Neural progenitor cell (in vitro differentiated cells): ENCODE data around the gene PYGB. TPM values are rescaled to one million over a fixed set of nuclear protein-coding genes. Genes with fewer than 3 reads are reported as not detected.

Experiments
- DNase-seq: peaks from one replicate; pipeline ENCODE4 v3.0.0-alpha.2; 2016; ENCODE audit warnings: low spot score
- H2AFZ ChIP-seq: fragments of 200-600 bp; sonication (generic); replicated peaks from 2 replicates; pipeline ENCODE4 v1.6.1; 2016; ENCODE audit warnings: antibody characterized with exemption
- H3F3A ChIP-seq: fragments of 200-600 bp; sonication (generic); 2 replicates; pipeline ENCODE4 v1.6.1; 2016; ENCODE audit warnings: antibody characterized with exemption, low read depth
- H3K27ac ChIP-seq: fragments of 200-600 bp; sonication (generic); 2 replicates; pipeline ENCODE4 v1.5.1; 2016; ENCODE audit warnings: mild to moderate bottlenecking
- H3K27me3 ChIP-seq: fragments of 200-600 bp; sonication (generic); 2 replicates; pipeline ENCODE4 v1.6.1; 2016; ENCODE audit warnings: mild to moderate bottlenecking, moderate library complexity
- H3K36me3 ChIP-seq: fragments of 200-600 bp; sonication (generic); 2 replicates; pipeline ENCODE4 v1.5.1; 2016
- H3K4me1 ChIP-seq: fragments of 200-600 bp; sonication (generic); 2 replicates; pipeline ENCODE4 v1.6.1; 2016; ENCODE audit warnings: mixed run types
- H3K4me2 ChIP-seq: fragments of 200-600 bp; sonication (generic); 2 replicates; pipeline ENCODE4 v1.6.1; 2016
- H3K4me3 ChIP-seq: fragments of 200-600 bp; sonication (generic); 2 replicates; pipeline ENCODE4 v1.5.1; 2016
- H3K79me2 ChIP-seq: fragments of 200-600 bp; sonication (generic); 2 replicates; pipeline ENCODE4 v1.6.1; 2016; ENCODE audit warnings: low read depth
- H3K9ac ChIP-seq: fragments of 200-600 bp; sonication (generic); 2 replicates; pipeline ENCODE4 v1.6.1; 2016
- H3K9me3 ChIP-seq: fragments of 200-600 bp; sonication (generic); 2 replicates; pipeline ENCODE4 v1.5.1; 2016; ENCODE audit warnings: low read depth
- H4K20me1 ChIP-seq: fragments of 200-600 bp; sonication (generic); 2 replicates; pipeline ENCODE4 v1.6.1; 2016; ENCODE audit warnings: low read depth
- H3K27ac Mint-ChIP-seq: 3 replicates; pipeline ENCODE4 v1.8.0; 2021; ENCODE audit warnings: mixed read lengths
- H3K27me3 Mint-ChIP-seq: 2 replicates; pipeline ENCODE4 v1.8.0; 2022; ENCODE audit warnings: low read depth, mild to moderate bottlenecking, inconsistent platforms, moderate library complexity, mixed read lengths; ENCODE audit not compliant: insufficient read depth
- H3K36me3 Mint-ChIP-seq: 3 replicates; pipeline ENCODE4 v1.8.0; 2021; ENCODE audit warnings: mixed read lengths
- H3K4me1 Mint-ChIP-seq: 3 replicates; pipeline ENCODE4 v1.8.0; 2021; ENCODE audit warnings: mixed read lengths
- H3K4me3 Mint-ChIP-seq: 3 replicates; pipeline ENCODE4 v1.8.0; 2021; ENCODE audit warnings: mild to moderate bottlenecking, moderate library complexity, mixed read lengths
- H3K9me3 Mint-ChIP-seq: 3 replicates; pipeline ENCODE4 v1.8.0; 2020; ENCODE audit warnings: mixed read lengths
- CTCF ChIP-seq: fragments of 200-600 bp; sonication (generic); IDR thresholded peaks from 2 replicates; pipeline ENCODE4 v1.5.1; 2017; ENCODE audit warnings: antibody characterized with exemption, mild to moderate bottlenecking
- EZH2 ChIP-seq: fragments of 200-600 bp; sonication (generic); IDR thresholded peaks from 2 replicates; pipeline ENCODE4 v1.6.1; 2017; ENCODE audit warnings: antibody characterized with exemption, mild to moderate bottlenecking, moderate library complexity
- EZH2phosphoT487 ChIP-seq: fragments of 200-600 bp; sonication (generic); IDR thresholded peaks from 2 replicates; pipeline ENCODE4 v1.6.1; 2017; ENCODE audit warnings: antibody characterized with exemption
- total RNA-seq: library from RNA; depleted of rRNA; stranded (reverse); fragments of >200 nt; gene quantifications from 2 replicates; pipeline ENCODE4 v1.2.3, GENCODE V29; 2015; ENCODE audit warnings: low replicate concordance

PYGB gene
- total RNA-seq, 1 donor from 2014 or later, result 40.9 TPM

- Mint-ChIP-seq H3K9me3 (peaks cover 6% of the 10 kb centered on the region), H3K27ac (no peak overlapping the region), H3K4me1 (peaks cover 3% of the 10 kb centered on the region), H3K36me3 (peaks cover 5% of the 10 kb centered on the region), H3K27me3 (no peaks in the 10 kb centered on the region), H3K4me3 (no peak overlapping the region)
- H3K27me3 ChIP-seq, result no peaks in the 10 kb centered on the region
- H4K20me1 ChIP-seq, result peaks cover 28% of the 10 kb centered on the region
- H3K36me3 ChIP-seq, result peaks cover 5% of the 10 kb centered on the region
- TF ChIP-seq EZH2phosphoT487, result no peak
- TF ChIP-seq CTCF, result no peak
- no peak for TF ChIP-seq EZH2
- peaks cover 4% of the 10 kb centered on the region for H3F3A ChIP-seq
- no peak for DNase-seq
- H3K27ac ChIP-seq, result no peak overlapping the region
- H2AFZ ChIP-seq, result no peak overlapping the region
- peaks cover 44% of the 10 kb centered on the region for H3K79me2 ChIP-seq
- H3K4me2 ChIP-seq, result no peak overlapping the region
- no peak overlapping the region for H3K9ac ChIP-seq
- no peaks in the 10 kb centered on the region for H3K9me3 ChIP-seq
- no peak overlapping the region for H3K4me3 ChIP-seq
- H3K4me1 ChIP-seq, result no peaks in the 10 kb centered on the region
These were observed 90.5 kb downstream of the PYGB start for GRCh38 chr20:25338112-25339023.

- no peak for TF ChIP-seq CTCF
- Histone ChIP-seq H3K27me3 (no peaks in the 10 kb centered on the region), H3K9ac (no peak overlapping the region), H3K36me3 (peaks cover 5% of the 10 kb centered on the region), H3K4me2 (no peak overlapping the region), H3K79me2 (peaks cover 57% of the 10 kb centered on the region), H3K4me3 (no peak overlapping the region), H3K9me3 (no peaks in the 10 kb centered on the region), H4K20me1 (peaks cover 29% of the 10 kb centered on the region), H3K4me1 (no peaks in the 10 kb centered on the region), H3K27ac (no peak overlapping the region), H2AFZ (no peak overlapping the region), H3F3A (peaks cover 4% of the 10 kb centered on the region)
- Mint-ChIP-seq H3K9me3 (peaks cover 12% of the 10 kb centered on the region), H3K4me3 (no peak overlapping the region), H3K27me3 (no peaks in the 10 kb centered on the region), H3K27ac (no peak overlapping the region), H3K36me3 (peaks cover 10% of the 10 kb centered on the region), H3K4me1 (peaks cover 3% of the 10 kb centered on the region)
- DNase-seq, result no peak
These were observed 91.7 kb downstream of the PYGB start for GRCh38 chr20:25339608-25340007.

- H3K9me3 Mint-ChIP-seq, result peaks cover 16% of the 10 kb centered on the region
- H3K4me1 Mint-ChIP-seq, result peaks cover 3% of the 10 kb centered on the region
- no peak for DNase-seq
- no peak overlapping the region for H3K27ac Mint-ChIP-seq
- no peak for TF ChIP-seq CTCF
- no peak for TF ChIP-seq EZH2phosphoT487
- TF ChIP-seq EZH2, result no peak
- no peak overlapping the region for H3K4me3 Mint-ChIP-seq
- Histone ChIP-seq H3K9me3 (no peaks in the 10 kb centered on the region), H3K27ac (no peak overlapping the region), H3K4me1 (no peaks in the 10 kb centered on the region), H3K79me2 (peaks cover 64% of the 10 kb centered on the region), H4K20me1 (peaks cover 29% of the 10 kb centered on the region), H3K4me2 (no peak overlapping the region), H3F3A (peaks cover 4% of the 10 kb centered on the region), H3K36me3 (peaks cover 5% of the 10 kb centered on the region), H3K4me3 (no peak overlapping the region), H2AFZ (no peak overlapping the region), H3K9ac (no peak overlapping the region), H3K27me3 (no peaks in the 10 kb centered on the region)
- H3K27me3 Mint-ChIP-seq, result no peaks in the 10 kb centered on the region
- H3K36me3 Mint-ChIP-seq, result peaks cover 14% of the 10 kb centered on the region
These were observed 92.5 kb downstream of the PYGB start for GRCh38 chr20:25340380-25340779.
